Astrocyte of the cerebellum (primary cell): Measurements from ENCODE around the gene PACRG.

ENCODE experiments used
- DNase-seq: peaks from one replicate; pipeline ENCODE4 v3.0.0-alpha.2; 2011; ENCODE audit warnings: low read depth
- H3K4me3 ChIP-seq: 2 replicates; pipeline ENCODE4 v1.5.1; 2011; ENCODE audit warnings: mild to moderate bottlenecking, low read depth, low read length, moderate library complexity
- CTCF ChIP-seq: IDR thresholded peaks from 2 replicates; pipeline ENCODE4 v1.5.1; 2012; ENCODE audit warnings: low read length, low read depth, moderate library complexity, mild to moderate bottlenecking; ENCODE audit errors: missing control alignments
- in situ Hi-C: cut with HindIII; loops from 2 replicates; pipeline ENCODE4 v1.10.0; 2017; ENCODE audit warnings: low sequenced_read_pairs

Gene PACRG

GRCh38 chr6:162846723-162847122 is 118.9 kb downstream of the PACRG start:
- no peak for DNase-seq
- TF ChIP-seq CTCF, result no peak
- in situ Hi-C loops, result no loop called here
- no peak overlapping the region for H3K4me3 ChIP-seq

GRCh38 chr6:162849269-162849668 is 121.5 kb downstream of the PACRG start:
- H3K4me3 ChIP-seq, result no peak overlapping the region
- TF ChIP-seq CTCF, result no peak
- in situ Hi-C loops, result no loop called here
- DNase-seq, result no peak

- TF ChIP-seq CTCF, result no peak
- in situ Hi-C loops, result loop anchor here (10.0 kb wide), 1 partner anchor 563 kb away; the partner anchor contains the start of gene QKI
- DNase-seq, result no peak
- no peak overlapping the region for H3K4me3 ChIP-seq
Observed at GRCh38 chr6:162852192-162852591, 124.4 kb downstream of the PACRG start.

GRCh38 chr6:162852840-162853577 is 125.2 kb downstream of the PACRG start:
- DNase-seq, result no peak
- TF ChIP-seq CTCF, result no peak
- no peak overlapping the region for H3K4me3 ChIP-seq
- in situ Hi-C loops, result loop anchor here (10.0 kb wide), 1 partner anchor 562 kb away; the partner anchor contains the start of gene QKI

- DNase-seq, result no peak
- in situ Hi-C loops, result loop anchor here (10.0 kb wide), 1 partner anchor 561 kb away; the partner anchor contains the start of gene QKI
- TF ChIP-seq CTCF, result no peak
- no peak overlapping the region for H3K4me3 ChIP-seq
Observed at GRCh38 chr6:162854228-162854627, 126.5 kb downstream of the PACRG start.

GRCh38 chr6:162854734-162855191 is 127.0 kb downstream of the PACRG start:
- no peak overlapping the region for H3K4me3 ChIP-seq
- DNase-seq, result no peak
- TF ChIP-seq CTCF, result no peak
- in situ Hi-C loops, result loop anchor here (10.0 kb wide), 1 partner anchor 560 kb away; the partner anchor contains the start of gene QKI
